Kidney epithelial cell (primary cell): ENCODE data around the gene TMPO. TPM values are rescaled to one million over a fixed set of nuclear protein-coding genes. Genes with fewer than 3 reads are reported as not detected.

Source experiments
- DNase-seq: peaks from one replicate; pipeline ENCODE4 v3.0.0-alpha.2; 2010; ENCODE audit warnings: low read depth
- H3K27me3 ChIP-seq: 2 replicates; pipeline ENCODE4 v1.6.0; 2011; ENCODE audit warnings: low read length; ENCODE audit not compliant: control insufficient read depth, insufficient read depth
- H3K36me3 ChIP-seq: 2 replicates; pipeline ENCODE4 v1.5.1; 2011; ENCODE audit warnings: low read length; ENCODE audit not compliant: control insufficient read depth, insufficient read depth
- H3K4me3 ChIP-seq: 2 replicates; pipeline ENCODE4 v1.5.1; 2011; ENCODE audit warnings: low read depth, mild to moderate bottlenecking, control low read depth, low read length
- total RNA-seq: library from RNA; depleted of rRNA; stranded (reverse); fragments of >200 nt; gene quantifications from 2 replicates; pipeline ENCODE4 v1.2.3, GENCODE V29; 2015
- TF ChIP-seq, protein P1 (sequence below): IDR thresholded peaks from 2 replicates; pipeline ENCODE4 v1.5.1; 2011; ENCODE audit warnings: mild to moderate bottlenecking, moderate library complexity, low read length, control low read depth, inconsistent platforms; ENCODE audit not compliant: insufficient read depth, poor library complexity, severe bottlenecking

TMPO gene
- total RNA-seq, 1 donor from 2014 or later: 63.0 TPM

- H3K36me3 ChIP-seq: no peaks in the 10 kb centered on the region
- TF ChIP-seq, protein P1, sequence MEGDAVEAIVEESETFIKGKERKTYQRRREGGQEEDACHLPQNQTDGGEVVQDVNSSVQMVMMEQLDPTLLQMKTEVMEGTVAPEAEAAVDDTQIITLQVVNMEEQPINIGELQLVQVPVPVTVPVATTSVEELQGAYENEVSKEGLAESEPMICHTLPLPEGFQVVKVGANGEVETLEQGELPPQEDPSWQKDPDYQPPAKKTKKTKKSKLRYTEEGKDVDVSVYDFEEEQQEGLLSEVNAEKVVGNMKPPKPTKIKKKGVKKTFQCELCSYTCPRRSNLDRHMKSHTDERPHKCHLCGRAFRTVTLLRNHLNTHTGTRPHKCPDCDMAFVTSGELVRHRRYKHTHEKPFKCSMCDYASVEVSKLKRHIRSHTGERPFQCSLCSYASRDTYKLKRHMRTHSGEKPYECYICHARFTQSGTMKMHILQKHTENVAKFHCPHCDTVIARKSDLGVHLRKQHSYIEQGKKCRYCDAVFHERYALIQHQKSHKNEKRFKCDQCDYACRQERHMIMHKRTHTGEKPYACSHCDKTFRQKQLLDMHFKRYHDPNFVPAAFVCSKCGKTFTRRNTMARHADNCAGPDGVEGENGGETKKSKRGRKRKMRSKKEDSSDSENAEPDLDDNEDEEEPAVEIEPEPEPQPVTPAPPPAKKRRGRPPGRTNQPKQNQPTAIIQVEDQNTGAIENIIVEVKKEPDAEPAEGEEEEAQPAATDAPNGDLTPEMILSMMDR: no peak
- no peaks in the 10 kb centered on the region for H3K27me3 ChIP-seq
Observed at GRCh38 chr12:98519257-98519907, 4.0 kb downstream of the TMPO start.

DNA sequence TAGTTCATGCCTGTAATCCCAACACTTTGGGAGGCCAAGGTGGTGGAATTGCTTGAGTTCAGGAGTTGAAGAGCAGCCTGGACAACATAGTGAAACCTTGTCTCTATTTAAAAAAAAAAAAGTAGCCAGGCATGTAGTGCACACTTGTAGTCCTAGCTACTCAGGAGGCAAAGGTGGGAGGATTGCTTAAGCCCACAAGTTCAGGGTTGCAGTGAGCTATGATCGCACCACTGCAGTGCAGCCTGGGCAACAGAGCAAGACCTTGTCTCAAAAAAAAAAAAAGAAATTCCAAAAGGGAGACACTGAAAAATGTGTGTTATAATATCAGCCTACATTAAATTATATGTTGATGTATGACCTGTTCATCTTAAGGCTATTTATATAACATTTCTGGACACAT is 14.7 kb downstream of the TMPO start:
- Histone ChIP-seq H3K4me3 (no peak overlapping the region), H3K36me3 (peaks cover 2% of the 10 kb centered on the region), H3K27me3 (no peaks in the 10 kb centered on the region)
- TF ChIP-seq, protein P1: no peak
- DNase-seq: no peak

More at GRCh38 chr12:98519257-98519907, 4.0 kb downstream of the TMPO start:
- no peak overlapping the region for H3K4me3 ChIP-seq
- DNase-seq: no peak

DNA sequence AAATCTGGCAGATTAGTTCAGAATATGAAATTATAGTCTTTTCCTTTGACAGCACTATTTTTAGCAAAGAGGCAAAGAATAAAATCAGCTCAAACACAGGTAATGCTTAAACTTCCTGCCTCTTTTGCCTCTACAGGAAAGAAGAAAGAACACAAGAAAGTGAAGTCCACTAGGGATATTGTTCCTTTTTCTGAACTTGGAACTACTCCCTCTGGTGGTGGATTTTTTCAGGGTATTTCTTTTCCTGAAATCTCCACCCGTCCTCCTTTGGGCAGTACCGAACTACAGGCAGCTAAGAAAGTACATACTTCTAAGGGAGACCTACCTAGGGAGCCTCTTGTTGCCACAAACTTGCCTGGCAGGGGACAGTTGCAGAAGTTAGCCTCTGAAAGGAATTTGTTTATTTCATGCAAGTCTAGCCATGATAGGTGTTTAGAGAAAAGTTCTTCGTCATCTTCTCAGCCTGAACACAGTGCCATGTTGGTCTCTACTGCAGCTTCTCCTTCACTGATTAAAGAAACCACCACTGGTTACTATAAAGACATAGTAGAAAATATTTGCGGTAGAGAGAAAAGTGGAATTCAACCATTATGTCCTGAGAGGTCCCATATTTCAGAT is 17.4 kb downstream of the TMPO start:
- Histone ChIP-seq H3K4me3 (no peak overlapping the region), H3K27me3 (no peaks in the 10 kb centered on the region), H3K36me3 (peaks cover 2% of the 10 kb centered on the region)
- TF ChIP-seq, protein P1: peak; percentile 60
- no peak for DNase-seq

DNA sequence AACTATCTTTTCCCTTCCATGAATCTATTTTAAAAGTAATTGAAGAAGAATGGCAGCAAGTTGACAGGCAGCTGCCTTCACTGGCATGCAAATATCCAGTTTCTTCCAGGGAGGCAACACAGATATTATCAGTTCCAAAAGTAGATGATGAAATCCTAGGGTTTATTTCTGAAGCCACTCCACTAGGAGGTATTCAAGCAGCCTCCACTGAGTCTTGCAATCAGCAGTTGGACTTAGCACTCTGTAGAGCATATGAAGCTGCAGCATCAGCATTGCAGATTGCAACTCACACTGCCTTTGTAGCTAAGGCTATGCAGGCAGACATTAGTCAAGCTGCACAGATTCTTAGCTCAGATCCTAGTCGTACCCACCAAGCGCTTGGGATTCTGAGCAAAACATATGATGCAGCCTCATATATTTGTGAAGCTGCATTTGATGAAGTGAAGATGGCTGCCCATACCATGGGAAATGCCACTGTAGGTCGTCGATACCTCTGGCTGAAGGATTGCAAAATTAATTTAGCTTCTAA is 18.4 kb downstream of the TMPO start:
- Histone ChIP-seq H3K36me3 (peaks cover 2% of the 10 kb centered on the region), H3K27me3 (no peaks in the 10 kb centered on the region), H3K4me3 (no peak overlapping the region)
- no peak for DNase-seq
- TF ChIP-seq, protein P1: no peak

DNA sequence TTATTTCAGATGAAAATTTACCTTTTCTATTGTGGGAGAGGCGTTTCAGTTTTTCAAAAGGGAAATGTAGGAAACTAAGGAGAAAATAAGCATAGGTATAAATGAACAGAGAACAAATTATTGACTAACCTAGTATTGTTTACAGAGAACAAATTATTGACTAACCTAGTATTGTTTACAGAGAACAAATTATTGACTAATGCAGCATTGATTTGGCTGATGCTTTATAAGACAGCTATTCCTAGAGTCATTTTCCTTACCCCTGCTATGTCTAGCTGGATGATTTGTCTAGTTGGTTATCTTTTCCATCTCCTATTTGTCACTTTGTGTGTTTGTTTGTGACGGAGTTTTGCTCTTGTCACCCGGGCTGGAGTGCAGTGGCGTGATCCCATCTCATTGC is 22.6 kb downstream of the TMPO start:
- H3K4me3 ChIP-seq: no peak overlapping the region
- DNase-seq: no peak
- H3K36me3 ChIP-seq: no peaks in the 10 kb centered on the region
- TF ChIP-seq, protein P1: no peak
- H3K27me3 ChIP-seq: no peaks in the 10 kb centered on the region
